GM18909 (cell line): ENCODE measurements around the gene ABLIM1.

Experiments
- ATAC-seq: cut with Tn5 transposase; IDR thresholded peaks from one replicate; pipeline ENCODE4 v1.9.1; 2021; ENCODE audit warnings: mild to moderate bottlenecking; ENCODE audit not compliant: unreplicated experiment, poor library complexity

Gene ABLIM1

DNA sequence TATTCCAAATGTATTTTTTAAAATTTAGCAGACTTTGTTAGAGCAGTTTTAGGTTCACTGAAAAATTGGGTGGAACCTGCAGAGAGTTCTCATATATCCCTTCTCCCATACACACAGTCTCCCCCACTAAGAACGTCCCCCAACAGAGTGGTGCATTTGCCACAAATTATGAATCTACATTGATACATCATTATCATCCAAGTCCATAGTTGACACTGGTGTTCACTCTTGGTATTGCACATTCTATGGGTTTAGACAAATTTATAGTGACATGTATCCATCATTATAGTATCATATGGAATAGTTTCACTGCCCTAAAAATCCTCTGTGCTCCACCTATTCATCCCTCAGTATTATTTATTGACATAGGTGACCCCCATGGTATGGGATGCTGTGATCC lies 156.4 kb downstream of the ABLIM1 start:
- no peak for ATAC-seq

DNA sequence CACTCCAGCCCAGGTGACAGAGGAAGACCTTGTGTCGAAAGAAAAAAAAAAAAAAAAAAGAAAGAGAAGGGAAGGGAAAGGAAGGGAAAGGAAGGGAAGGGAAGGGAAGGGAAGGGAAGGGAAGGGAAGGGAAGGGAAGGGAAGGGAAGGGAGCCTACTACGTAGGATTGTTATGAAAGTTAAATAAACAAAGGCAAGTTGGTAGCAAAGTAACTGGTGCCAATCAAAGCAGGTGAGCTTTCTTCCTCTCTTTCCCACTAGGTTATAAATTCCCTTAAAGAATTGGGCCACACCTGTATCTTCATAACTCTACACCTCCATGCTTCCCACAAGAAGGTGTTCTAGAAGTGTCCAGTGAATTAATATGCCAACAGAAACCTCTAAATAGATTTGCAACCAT lies 157.4 kb downstream of the ABLIM1 start:
- no peak for ATAC-seq

- peak; percentile 33 for ATAC-seq
Observed at GRCh38 chr10:114499630-114500190, 158.4 kb downstream of the ABLIM1 start.

DNA sequence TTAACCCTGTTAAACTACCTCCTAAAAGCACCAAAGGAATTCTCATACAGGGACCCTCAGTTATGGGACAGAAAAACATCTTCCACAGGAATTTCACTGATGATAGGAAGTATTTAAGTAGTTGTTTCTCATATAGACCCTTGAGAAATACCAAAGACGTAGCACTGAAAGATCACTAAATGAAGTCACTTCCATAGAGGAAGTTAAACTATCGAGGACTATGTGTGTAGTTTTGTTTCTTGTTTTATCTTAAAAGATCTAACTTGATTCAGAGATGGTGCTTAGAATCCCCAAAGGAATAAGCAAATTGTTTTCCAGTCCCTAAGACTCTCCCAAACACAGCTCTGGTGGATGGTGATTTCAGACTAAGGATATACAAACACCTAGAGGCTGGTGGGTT lies 159.0 kb downstream of the ABLIM1 start:
- ATAC-seq: peak; percentile 22

DNA sequence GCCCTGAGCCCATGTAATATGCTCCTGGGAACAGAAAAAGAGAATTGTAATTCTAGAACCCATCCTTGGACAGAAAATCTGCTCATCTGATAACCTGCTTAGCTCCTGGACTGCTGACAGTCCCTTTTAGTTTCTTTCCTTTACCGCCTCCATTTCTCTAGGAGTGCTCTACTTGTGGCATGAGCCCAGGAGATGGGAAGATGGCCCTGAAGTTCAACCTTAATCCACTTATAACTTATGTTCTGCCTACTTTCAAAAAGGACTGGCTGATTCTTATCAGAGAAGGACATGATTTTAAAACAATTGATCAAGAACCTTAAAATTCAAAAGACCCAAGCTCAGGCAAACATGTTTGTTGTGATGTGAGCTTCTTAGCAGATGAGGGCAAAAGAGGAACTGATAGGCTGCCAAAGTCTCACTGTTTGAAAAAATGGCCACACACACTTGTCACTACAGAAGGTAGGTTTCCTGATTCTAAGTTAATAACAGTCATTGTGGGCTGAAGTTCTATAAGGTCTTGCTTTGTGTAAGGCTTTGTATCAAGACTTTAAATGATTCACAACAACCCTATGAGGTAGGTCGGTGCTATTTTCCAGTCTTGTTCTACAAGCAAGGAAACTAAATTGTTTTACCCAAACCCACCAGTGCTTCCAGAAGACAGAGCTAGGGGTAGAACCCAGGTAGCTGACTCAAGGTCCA lies 159.5 kb downstream of the ABLIM1 start:
- ATAC-seq: peak; percentile 66

DNA sequence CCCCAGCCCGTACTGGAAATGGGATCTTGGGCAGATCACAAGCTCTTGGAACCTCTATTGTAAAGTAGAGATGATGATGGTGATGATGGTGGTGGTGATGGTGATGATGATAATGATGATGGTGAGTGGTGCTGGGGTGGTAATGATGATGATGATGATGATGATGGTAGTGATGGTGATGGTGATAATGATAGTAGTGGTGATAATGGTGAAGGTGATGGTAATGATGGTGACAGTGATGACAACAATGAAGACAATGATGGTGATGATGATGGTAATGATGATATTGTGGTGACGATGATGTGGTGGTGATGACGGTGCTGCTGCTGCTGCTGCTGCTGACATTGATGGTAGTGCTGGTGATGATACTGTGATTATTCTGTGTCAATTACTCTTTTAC lies 162.8 kb downstream of the ABLIM1 start:
- ATAC-seq: no peak

DNA sequence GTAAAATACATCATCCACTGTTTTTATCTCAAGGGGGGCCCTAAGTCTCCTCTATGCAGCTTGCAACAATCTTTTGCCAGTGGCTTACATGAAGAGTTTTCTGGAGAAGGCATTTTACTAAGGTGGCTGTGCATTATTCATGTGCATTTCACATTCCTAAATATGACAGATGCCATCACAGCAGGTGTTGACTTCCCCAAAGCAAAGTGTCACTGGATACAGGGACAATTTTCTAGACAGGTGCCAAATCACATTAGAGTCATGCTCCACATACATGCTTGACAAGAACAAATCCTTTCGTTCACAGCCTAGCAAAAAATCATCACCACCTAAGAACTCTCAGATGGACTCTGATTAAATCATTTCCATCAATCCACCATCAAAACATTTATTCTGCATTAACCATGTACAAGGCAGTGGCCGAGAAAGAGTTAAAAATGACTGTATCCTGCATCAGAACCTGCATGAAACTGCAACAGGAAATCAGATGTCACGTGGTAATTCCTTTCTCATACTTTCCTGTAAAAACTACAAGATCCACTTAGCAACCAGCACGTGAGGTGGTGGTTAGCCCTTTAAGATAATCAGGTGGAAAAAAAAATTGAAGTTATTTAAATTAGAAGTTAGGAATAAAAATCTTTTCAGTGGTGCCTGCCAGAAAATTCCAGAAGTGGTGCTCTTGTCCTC lies 165.6 kb downstream of the ABLIM1 start:
- ATAC-seq: no peak

DNA sequence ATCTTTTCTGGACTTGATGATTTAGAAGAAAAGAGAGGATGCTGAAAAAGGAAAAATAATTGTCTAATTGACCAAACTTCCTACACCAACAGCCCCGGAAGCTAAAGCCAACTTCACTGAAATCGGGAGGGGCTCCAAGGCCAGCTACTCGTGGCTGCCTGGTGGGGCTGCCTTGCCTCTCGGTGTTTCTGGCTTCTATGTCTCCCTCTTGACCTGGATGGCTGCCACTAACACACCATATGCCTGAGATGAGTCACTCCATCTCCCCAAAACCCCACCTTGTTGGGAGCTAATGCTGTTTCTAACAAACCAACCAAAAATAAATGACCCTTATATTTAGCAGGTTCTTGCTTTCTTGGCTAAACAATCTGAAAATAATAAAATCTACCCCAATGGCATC lies 166.1 kb downstream of the ABLIM1 start:
- no peak for ATAC-seq

DNA sequence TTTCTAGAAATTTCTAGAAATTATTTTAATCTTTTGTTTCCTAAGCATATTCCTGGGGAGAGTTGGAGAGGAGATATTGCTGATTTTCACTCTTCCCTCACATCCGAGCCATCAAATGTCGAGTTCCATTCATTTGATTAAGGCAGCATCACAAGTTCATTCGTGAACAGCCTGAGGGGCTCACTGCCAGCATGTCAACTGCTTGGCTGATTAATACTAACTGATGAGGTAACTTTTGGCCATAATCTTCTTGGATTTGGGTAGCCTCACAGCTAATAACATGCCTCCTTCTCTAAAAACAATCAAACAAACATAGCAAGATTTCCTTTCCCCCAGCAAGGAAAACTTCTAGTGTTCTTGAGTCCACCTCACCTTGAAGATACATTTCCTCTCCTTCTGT lies 166.7 kb downstream of the ABLIM1 start:
- ATAC-seq: no peak

DNA sequence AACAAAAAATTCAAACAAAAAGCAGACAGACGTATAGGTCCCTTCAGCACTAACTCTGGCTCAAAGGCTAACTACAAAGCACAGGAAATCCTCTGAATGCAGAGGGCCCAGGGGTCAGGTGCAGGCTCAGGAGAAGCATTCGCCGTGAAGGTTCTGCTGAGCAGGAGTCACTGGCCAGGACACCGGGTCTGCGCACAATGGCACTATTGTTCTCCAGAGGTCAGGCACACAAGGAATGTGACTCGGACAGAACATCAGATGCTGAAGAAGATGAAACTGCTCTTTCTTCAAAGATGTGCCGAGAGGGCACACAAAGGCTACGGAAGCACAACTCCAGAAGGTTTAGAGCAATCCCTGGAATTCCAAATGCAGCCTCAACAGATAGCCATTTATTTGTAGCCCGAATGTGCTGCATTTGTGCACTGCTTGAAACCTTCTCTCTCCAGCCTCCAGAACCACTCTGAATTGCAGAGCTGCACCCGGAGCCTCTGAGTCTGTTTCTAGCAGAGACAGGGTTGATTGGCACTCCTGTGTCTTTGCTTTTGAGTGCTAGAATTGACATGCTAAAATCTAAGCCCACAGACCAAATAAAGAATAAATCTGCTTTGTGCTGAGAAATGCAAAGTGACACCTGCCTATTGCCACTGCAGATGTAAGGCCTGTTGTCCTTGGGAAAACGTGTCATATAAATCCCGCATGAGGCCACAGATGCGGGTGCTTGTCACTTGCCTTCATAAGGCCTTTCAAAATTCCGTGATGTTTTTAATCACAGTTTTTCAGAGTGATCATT lies 168.4 kb downstream of the ABLIM1 start:
- ATAC-seq: no peak

GRCh38 chr10:114487815-114488536 lies 170.1 kb downstream of the ABLIM1 start:
- ATAC-seq: no peak

DNA sequence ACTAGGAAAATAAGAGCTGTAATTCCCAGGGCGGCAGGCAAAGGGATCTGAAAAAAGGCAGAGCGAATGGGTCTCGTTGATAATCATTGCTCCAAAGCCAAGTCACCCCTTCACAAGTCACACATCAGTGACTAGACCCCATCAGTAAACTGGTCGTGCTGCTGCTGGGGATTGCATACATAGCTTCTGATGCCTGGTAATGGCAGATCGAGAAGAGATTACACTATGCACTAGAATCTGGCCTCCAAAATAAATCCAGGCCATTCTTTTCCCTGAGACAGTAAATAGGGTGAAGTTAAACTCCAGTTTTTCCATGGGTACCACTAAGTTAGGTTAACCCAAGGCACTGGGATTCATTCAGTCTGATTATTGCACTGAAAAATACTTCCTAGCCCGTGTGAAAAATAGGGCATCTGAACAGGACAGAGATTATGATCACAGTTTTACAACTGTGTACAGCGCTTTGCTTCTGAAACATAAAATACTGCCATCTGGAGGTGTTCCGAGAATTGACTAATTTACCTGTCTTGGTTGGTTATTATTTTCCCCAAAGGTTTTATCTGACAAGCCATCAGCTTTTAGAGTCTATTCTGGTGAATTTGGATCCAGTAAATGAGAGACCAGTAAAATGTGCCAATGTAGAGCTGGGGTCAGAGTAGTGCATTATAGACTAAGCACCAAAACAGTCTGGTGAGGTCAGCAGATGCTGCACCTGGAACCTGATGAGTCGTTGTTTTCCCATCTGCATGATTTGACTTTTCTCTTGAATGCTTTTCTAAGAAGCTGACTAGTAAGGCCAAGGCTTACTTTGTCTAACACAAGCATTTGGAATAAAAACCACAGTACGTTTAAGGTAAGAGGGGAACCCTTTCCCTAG lies 170.9 kb downstream of the ABLIM1 start:
- no peak for ATAC-seq

GRCh38 chr10:114485696-114486400 lies 172.2 kb downstream of the ABLIM1 start:
- no peak for ATAC-seq

- no peak for ATAC-seq
Observed at GRCh38 chr10:114483575-114483974, 174.5 kb downstream of the ABLIM1 start.

DNA sequence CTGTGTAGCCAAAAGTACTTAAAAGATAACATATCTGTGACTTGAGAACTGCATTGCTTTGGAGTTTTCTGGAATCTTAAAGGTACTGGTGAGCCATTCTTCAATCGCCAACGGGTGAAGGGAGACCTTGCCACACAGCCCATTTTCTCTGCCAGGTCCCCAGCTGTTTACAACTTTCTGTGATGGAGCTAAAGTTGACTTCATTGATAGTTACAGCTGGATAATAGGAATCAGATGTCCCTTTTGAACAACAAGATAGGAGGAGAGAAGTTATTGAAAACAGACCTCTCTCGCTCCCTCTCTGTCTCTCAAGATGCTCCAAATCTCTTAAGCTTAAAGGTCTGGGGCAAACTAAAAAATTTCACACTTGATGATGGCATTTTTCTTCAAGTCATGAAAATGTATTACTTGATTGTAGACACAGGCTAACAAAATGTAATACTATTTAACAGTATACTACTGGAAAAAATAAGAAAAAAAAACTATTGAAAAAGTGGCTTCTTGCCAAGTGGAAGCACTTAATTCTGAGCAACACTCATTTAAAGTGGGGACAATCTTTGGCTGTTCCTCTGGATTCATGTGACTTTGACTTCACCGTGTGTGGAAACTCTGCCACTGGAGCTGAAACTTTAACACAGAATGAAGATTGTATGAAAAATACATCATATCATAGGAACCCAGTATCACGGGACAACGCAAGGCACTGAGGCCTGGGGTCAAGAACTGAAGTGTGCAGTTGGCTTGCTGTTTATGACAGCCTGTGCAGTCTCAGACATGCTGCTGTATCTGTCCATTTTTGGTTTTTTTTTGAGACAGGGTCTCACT lies 175.4 kb downstream of the ABLIM1 start:
- no peak for ATAC-seq

GRCh38 chr10:114481055-114481454 lies 177.0 kb downstream of the ABLIM1 start:
- no peak for ATAC-seq

GRCh38 chr10:114479836-114480235 lies 178.2 kb downstream of the ABLIM1 start:
- no peak for ATAC-seq

DNA sequence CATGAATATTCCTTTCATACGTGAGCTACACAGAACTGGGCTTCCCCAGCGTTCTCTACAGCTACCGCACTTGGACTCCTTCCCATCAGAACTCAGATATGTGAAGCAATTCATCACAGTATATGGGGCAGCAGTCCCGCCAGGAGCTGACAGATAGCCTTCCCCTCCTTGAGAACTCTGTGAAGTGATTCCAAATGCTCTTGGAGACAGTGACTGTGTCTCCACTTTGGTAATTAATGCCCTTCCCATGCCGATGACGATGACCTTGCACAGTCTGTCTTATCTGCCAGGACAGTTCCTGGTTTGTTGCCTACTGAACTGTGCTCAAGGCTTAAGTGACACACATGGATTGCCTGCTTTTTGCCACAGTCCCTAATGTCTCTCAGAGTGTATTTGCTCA lies 178.8 kb downstream of the ABLIM1 start:
- ATAC-seq: no peak
